GM19035 (cell line): ENCODE results near the gene OR2C1.

ENCODE experiments used
- ATAC-seq: cut with Tn5 transposase; IDR thresholded peaks from one replicate; pipeline ENCODE4 v1.9.1; 2021; ENCODE audit not compliant: unreplicated experiment

The OR2C1 gene

DNA sequence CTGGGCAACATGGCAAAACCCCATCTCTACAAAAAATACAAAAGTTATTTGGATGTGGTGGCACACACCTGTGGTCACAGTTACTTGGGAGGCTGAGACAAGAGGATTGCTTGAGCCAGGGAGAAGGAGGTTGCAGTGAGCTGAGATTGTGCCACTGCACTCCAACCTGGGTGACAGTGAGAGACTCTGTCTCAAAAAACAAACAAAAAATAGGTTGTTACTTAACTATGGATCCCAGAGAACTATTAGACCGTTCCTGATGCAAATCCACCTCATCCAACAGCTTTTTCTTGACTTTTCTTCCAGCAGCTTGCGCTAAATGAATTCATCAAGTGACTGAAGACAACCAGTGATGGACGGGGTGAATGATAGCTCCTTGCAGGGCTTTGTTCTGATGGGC, at the start of gene OR2C1:
Gene OR2C1 (plus strand): TSS at position 301 of the 400 bp plus-strand sequence. CDS start 52 bp downstream, at position 353.
- ATAC-seq, result no peak

DNA sequence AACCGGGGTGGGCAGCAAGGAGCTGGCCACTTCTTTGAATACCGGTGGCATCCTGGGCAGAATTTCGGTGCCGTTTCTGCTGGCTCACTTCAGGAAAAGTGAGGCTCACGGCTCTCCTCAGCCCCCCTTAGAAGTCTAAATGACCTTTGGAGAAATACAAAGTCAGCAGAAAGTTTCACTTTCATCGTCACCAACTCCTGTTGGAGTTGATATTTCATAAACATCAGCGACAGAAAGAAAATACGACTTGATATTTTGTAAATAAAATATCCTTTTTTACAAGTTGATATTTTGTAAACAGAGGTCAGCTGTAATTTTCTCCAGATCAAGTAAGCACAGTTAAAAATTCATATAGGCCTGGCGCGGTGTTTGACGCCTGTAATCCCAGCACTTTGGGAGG, 49.6 kb upstream of the OR2C1 start:
- ATAC-seq, result no peak

DNA sequence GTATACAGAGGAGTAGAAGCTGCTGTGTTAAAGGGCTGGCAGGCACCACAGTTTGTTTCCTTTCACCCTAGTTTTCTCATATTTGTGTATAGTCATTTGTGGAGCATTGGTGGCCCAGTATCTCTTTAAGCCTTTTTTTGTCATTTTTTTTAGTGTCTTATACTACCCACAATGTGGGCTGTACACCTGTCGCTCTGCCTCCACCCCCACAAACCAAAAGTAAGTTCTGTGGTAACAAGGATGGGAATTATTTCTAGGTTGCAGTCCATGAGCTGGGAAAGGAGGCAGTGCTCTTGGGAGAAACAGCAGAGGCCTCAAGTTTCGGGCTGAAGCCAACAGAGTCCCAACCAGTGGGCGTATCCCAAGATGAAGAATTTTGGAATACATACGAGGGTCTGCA, 44.2 kb upstream of the OR2C1 start:
- ATAC-seq, result no peak

DNA sequence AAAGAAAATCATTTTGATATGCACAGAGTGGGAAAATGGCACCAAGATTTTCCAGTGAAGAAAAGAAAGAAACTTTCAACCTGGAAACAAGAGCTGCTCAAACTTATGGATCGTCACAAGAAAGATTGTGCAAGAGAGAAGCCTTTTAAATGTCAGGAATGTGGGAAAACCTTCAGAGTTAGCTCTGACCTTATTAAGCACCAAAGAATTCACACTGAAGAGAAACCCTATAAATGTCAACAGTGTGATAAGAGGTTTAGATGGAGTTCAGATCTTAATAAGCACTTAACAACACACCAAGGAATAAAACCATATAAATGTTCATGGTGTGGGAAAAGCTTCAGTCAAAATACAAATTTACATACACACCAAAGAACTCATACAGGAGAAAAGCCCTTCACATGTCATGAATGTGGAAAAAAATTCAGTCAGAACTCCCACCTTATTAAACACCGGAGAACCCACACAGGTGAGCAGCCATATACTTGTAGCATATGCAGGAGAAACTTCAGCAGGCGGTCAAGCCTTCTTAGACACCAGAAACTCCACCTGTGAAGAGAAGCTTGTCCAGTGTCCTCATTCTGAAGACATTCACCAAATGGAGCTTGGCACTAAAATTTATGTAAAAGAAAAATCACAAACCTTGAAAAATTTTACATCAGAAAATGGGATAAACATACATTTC, 38.2 kb upstream of the OR2C1 start:
- ATAC-seq, result no peak

DNA sequence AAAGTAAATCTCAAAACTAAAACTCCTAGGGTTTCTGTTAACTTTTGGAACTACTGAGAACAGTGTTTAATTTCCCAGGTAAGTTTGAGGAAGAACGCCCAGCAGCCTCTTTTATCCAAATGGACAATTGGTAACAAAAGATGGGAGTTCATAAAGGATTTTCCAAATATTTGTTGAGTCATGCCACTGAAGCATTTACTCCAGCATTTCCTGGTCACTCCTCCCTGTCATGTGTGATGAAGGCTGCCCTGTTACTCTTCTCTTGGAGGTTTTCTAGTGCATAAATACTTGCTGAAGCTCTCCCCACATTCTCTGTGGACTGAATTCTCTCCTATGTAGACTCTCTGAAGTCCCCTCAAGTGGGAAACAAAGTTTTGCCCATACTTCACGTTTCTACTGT, 33.9 kb upstream of the OR2C1 start:
- ATAC-seq, result no peak

DNA sequence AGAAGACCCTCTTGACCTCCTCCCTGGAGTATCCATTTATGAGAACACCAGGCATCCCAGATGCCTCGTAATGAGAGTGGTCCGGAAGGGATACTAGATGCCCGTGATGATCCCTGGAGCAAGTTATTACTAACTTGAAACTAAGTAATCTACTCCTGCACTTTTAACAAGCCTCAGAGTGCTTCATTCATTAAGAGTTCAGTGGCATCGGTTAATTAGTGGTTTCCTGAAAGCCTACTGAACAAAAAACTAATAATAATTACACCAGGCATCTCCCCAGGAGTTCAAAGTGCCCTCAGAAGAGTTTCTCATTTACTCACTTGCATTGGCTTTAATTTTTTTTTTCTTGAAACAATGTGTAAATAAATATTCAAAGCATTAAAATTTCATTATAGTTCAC, 28.2 kb upstream of the OR2C1 start:
- no peak for ATAC-seq

DNA sequence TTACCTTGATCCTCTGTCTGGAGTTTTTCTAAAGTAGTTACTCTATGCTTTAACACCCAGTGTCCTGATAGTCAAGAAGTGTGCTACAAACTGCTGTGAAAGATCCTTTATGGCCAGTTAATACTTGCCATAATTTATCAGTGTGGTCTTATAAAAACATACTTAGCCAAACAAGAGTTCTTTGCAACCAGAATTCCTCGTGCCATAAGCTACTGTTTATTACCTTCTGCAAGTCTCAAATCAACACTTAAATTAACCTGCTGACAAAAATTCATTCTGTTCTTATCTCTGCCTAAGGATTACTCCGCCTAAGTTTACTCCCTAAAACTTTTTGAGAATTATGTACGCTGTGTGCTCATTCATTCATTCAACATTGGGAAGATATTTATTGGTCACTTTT, 27.6 kb upstream of the OR2C1 start:
- no peak for ATAC-seq

DNA sequence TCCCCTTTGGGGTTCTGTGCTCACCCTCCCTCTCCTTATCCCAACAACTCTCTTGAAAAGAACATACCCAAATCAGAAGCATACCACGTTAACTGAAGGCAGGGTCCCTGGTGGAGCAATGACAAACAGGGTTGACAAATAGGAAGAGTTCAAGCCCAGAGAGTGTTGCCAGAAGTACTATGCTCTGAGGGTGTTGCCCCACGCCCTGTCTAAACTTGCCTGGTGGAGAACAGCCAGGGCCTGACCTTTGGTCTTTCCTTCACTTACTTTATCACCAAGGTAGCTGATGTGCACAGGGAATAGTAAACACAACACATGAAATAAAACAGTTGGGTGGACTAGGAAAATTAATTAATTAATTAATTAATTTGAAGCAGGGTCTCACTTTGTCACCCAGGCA, 27.0 kb upstream of the OR2C1 start:
- ATAC-seq, result no peak

DNA sequence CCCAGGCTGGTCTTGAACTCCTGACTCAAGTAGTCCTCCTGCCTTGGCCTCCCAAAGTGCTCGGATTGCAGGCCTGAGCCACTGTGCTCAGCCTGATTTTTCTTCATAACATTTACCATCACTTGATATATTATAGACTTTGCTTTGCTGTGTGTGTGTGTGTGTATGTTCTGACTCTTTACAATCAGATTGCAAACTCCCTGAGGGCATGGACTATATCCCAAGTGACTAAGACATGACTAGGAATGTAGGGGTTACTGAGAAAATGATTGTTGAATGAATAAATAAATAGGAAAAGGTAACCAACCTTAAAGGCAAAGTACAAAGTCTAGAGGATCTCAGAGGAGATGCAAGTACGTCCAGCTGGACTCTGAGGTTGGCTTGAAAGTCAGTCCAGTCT, 9.6 kb upstream of the OR2C1 start:
- no peak for ATAC-seq

DNA sequence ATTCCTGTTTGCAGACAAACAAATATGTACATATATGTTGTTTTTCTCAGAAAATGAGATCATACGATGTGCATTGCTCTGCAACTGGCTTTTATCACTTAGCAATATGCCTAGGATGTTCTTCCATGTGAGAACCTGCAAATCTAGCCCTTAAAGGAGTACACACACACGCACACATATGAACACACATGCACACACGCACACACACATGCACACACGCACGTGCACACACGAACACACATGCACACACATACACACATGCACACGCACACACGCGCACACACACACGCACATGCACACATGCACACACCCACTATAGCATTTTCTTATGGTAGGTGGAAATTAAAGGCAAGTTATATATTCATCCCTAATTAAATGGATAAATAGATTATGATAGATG, 8.1 kb upstream of the OR2C1 start:
- no peak for ATAC-seq

DNA sequence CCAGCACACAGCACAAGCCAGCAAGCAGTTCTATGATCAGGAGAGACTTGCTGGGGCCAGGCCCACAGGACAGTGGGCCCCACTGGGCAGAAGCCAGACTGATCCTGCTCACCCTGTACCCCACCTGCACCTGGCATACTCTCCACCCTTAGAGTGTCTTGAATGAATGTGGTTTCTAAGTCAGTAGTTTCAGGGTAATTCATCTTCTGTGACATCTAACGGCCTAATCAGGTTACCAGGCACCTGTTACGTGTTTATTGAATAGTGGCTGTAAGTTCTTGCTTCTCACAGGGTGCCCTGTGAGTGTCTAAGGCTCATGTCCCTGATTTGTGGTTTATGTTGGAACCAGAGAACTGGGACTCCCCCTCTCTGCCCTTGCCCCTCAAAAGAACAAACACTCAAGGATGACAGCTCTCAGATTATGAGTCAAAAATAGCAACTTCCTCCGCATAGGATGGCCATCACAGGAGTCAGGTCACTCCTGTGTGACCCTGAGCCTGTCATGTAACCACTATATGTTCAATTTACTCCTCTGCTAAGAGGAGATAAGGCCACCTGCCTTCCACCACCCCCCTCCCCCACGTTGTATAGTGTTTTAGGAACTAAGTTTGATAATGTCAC, 7.0 kb upstream of the OR2C1 start:
- ATAC-seq, result no peak

DNA sequence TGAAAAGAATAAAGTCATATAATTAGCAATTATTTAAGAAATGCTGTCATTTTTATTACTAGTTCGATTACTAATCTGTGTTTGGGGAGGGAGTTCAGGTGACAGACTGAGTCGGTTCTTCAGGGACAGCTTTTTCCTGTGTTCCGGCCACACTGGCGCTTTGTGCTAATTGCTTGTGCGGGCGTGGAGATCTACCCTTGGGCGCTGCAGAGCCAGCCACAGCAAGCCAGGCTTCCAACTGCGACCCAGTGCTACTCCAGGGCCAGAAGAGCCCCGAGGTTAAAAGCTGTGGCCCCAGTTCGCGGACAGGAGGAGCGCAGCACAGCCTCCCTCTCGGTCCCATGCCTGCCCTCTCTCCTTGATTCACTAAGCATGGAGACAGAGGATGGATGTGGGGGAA, 6.5 kb upstream of the OR2C1 start:
- no peak for ATAC-seq

DNA sequence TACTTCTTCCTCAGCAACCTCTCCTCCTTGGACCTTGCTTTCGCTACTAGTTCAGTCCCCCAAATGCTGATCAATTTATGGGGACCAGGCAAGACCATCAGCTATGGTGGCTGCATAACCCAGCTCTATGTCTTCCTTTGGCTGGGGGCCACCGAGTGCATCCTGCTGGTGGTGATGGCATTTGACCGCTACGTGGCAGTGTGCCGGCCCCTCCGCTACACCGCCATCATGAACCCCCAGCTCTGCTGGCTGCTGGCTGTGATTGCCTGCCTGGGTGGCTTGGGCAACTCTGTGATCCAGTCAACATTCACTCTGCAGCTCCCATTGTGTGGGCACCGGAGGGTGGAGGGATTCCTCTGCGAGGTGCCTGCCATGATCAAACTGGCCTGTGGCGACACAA, 429 bp downstream of the OR2C1 start:
- ATAC-seq, result no peak

DNA sequence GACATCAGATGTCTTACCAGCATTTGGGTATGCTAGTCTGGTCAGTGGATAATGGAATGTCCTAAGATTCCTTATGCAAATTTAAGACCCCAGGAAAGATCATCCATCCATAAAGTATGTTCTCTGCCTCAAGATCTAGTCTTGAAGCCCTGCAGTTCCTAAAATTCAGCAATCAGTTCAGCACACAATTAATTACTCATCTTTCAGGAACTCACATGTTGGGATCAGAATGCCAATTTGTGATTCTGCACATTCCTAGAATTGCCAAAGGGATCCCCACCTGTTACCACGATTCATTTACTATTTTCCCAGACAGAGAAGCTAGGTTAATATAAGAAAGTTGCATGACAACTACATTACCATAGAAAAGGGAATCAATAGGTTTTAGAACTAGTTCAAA, 3.2 kb downstream of the OR2C1 start:
- no peak for ATAC-seq

DNA sequence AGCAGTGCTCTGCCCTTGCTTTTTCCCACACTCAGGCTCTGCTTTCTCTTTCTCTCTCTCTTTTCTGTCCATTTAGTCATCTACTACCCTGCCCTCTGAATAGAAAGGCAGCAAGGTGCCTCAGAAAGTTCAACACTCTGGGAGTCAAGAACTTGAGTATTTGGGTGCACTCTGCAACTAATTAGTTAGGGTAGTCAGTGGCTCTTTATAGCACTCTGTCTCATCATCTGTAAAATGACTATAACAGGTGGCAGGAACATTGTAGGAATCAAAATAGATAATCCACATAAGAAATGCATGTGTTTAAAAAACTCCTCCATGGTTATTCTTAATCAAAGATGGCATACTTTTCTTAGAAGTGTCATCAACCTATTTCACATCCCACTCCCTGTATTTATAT, 7.2 kb downstream of the OR2C1 start:
- no peak for ATAC-seq

DNA sequence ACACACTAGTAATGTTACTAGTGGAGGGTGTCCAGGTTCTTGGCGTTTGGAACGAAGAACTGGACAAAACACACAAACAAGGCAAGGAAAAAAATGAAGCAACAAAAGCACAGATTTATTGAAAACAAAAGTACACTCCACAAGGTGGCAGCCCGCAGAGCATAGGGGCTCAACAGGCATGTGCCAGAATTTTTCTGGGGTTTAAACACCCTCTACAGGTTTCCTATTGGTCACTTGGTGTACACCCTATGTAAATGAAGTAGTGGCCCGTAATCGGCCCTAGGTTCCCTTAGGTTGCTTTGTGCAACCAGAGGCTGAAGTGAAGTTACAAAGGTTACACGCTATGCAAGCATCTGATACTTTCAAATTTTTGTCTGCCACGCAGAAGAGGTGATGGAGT, 8.1 kb downstream of the OR2C1 start:
- ATAC-seq, result no peak

DNA sequence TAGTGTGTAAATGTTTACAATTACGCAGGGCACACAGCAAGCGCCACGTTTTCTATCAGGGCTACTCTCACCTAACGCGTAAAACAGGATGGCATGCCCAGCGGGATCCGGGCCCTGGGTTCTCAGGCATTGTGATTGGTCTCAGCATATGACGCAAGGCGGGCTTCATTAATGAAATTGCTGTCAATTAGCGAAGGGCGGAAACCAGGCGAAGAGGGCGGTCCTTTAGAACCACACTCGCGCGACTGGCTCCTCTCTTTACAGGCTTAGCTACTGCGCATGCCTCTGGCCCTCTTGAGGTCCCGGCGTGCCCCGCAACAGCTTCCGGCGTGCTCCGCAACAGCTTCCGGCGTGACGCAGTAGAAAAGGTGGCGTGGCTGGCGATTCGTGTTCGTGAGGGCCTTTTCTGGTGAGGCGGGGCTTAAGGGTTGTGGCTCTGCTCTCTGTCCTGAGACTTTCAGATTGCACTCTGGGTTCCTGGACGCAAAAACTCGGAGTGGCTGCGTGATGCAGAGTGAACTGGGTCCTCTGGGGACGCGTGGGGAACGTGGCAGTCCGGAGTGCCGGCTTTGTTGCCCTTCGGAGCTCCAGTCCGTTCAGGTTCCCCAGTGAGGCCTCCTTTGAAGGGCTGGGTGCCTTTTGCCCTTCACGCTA, 9.2 kb downstream of the OR2C1 start:
- no peak for ATAC-seq

DNA sequence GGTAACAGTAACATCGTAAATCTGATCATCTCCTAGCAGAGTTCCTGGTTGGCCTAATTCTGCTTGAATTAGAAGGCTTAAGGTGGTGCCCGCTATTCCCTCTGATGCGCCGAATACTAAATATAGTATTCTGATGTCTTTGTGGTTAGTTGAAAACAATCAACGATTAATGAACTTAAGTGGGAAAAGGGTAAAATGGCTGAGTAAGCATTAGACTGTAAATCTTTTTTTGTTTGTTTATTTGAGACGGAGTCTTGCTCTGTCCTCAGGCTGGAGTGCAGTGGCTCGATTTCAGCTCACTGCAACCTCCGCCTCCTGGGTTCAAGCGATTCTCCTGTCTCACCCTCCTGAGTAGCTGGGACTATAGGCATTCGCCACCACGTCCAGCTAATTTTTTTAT, 13.4 kb downstream of the OR2C1 start:
- no peak for ATAC-seq

DNA sequence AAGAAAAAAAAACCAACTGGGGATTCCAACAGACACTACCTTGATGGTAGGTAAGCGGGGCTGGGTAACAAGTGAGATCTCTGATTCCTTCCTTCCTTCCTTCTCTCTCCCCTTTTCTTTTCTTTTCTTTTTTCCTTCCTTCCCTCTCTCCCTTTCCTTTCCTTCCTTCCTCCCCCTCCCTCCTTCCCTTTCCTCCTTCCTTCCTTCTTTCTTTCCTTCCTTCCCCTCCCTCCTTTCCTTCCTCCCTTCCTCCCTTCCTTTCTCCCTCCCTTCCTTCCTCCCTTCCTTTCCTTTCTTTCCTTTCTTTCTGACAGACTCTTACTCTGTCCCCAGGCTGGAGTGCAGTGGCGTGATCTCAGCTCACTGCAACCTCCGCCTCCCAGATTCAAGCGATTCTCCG, 20.0 kb downstream of the OR2C1 start:
- no peak for ATAC-seq

DNA sequence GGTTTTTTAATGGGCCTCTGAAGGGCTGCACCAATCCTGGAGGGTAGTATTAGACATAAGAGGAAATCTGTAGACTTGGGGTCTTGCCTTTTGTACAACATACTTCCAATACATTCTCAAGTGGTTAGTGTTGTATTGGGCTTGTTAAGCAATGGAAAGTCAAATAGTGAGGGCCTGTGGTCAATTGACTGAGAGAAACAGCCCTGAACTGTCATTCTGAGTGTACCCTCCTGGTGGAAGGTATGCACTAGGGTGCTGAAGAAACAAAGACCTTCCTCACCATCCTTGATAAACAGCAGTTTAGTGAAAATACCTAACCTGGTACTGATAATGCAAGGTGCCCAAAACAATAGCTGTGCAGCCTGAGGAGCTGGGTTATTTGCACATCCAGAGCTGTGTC, 22.2 kb downstream of the OR2C1 start:
- ATAC-seq, result no peak

DNA sequence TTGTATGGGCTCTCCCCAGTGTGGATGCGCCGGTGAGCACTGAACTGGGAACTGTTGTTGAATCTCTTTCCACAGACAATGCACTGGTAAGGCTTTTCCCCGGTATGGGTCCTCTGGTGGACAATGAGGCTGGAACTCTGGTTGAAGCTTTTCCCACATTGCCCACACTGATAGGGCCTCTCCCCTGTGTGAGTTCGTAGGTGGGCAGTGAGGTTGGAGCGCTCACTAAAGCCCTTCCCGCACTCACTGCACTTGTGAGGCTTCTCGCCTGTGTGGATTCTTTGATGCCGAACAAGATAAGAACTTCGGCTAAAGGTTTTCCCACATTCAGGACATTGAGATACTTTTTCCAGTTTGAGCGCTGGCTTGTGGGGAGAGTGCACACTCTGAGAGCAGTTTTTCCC, 27.4 kb downstream of the OR2C1 start:
- no peak for ATAC-seq

DNA sequence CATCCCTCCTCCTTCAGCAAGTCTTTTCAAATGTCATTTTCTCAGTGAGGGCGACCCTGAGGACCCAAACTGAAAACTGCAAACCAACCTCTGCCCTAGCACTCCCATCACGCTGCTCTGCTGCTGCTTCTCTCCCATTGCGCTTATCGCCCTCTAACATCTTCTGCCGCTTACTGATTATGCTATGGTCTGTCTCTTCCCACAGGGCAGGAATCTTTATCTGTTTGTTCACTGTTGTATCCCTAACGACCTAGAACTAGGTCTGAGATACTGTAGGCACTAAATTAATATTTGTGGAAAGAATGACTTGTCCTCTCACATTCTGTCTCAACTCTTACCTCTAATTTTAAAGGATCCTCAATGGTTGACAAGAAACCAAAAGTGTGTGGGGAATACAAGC, 32.6 kb downstream of the OR2C1 start:
- no peak for ATAC-seq
